Heart left ventricle (tissue), 16 donors: ENCODE results near the gene AP3B1. TPM values are rescaled to one million over a fixed set of nuclear protein-coding genes. Genes with fewer than 3 reads are reported as not detected.

ENCODE experiments used
- ATAC-seq, 4 donors: fragments of 200-7000 bp; cut with Tn5 transposase; one replicate each; pipeline ENCODE4 v1.9.1; 2020 to 2022; ENCODE audit warnings: moderate library complexity in 4 of 4, mild to moderate bottlenecking in 3 of 4, moderate number of reproducible peaks in 1 of 4
- DNase-seq, 5 donors: peaks; one replicate each; pipeline ENCODE4 v3.0.0-alpha.2; 2020
- H3K27ac ChIP-seq, 12 donors: fragments of 200-600 bp; sonication (generic) in 4 of 12; one replicate each; pipeline versions ENCODE4 v1.5.0 to v1.8.0; 2016 to 2022; ENCODE audit warnings: mild to moderate bottlenecking in 2 of 12
- H3K27me3 ChIP-seq, 9 donors: fragments of 200-600 bp; sonication (generic) in 2 of 9; one replicate each; pipeline versions ENCODE4 v1.5.1 to v1.8.0; 2016 to 2022; ENCODE audit warnings: mild to moderate bottlenecking in 3 of 9
- H3K36me3 ChIP-seq, 9 donors: fragments of 200-600 bp; sonication (generic) in 2 of 9; one replicate each; pipeline versions ENCODE4 v1.5.0 to v1.8.0; 2018 to 2022; ENCODE audit warnings: mild to moderate bottlenecking in 2 of 9
- H3K4me1 ChIP-seq, 12 donors: fragments of 200-600 bp; sonication (generic) in 4 of 12; one replicate each; pipeline versions ENCODE4 v1.5.0 to v1.8.0; 2016 to 2022; ENCODE audit warnings: mild to moderate bottlenecking in 3 of 12
- H3K4me3 ChIP-seq, 12 donors: fragments of 200-600 bp; sonication (generic) in 4 of 12; one replicate each; pipeline versions ENCODE4 v1.5.0 to v1.8.0; 2017 to 2022; ENCODE audit warnings: mild to moderate bottlenecking in 9 of 12, moderate library complexity in 4 of 12
- H3K9me3 ChIP-seq, 12 donors: fragments of 200-600 bp; sonication (generic) in 4 of 12; one replicate each; pipeline versions ENCODE4 v1.5.0 to v1.8.0; 2016 to 2022; ENCODE audit warnings: mild to moderate bottlenecking in 1 of 12
- CTCF ChIP-seq, 12 donors: fragments of 200-600 bp; sonication (generic) in 4 of 12; IDR thresholded peaks; one replicate each; pipeline versions ENCODE4 v1.5.0 to v1.8.0; 2018 to 2022; ENCODE audit warnings: antibody characterized with exemption in 12 of 12, mild to moderate bottlenecking in 5 of 12
- POLR2A ChIP-seq, 2 donors: fragments of 450-650 bp; IDR thresholded peaks; one replicate each; pipeline ENCODE4 v1.6.1; 2017; ENCODE audit warnings: antibody characterized with exemption in 2 of 2, mild to moderate bottlenecking in 2 of 2, moderate library complexity in 2 of 2
- WGBS, 4 donors: extraction: QIAGEN DNeasy Blood & Tissue Kit in 2 of 4; methylation state at CpG; one replicate each; pipeline versions ENCODE4 v1.1.5 to v1.1.7; 2013 to 2018; 5-methylcytosine and 5-hydroxymethylcytosine counted together
- intact Hi-C, 10 donors: fragments of 100-400 bp; cut with DNase I; formaldehyde crosslinking; loops; one replicate each; pipeline versions ENCODE4 v1.11.1 to v1.14.2; 2022
- polyA plus RNA-seq, 2 donors: library from polyadenylated mRNA; stranded (reverse); fragments of 200-250 nt; gene quantifications; one replicate each; pipeline ENCODE4 v1.2.3, GENCODE V29; 2013
- total RNA-seq, 9 donors: library from RNA; depleted of rRNA in 2 of 9; stranded (reverse); fragments of >200 nt in 2 of 9; fragmentation: NEBNext Ultra II Directional in 3 of 9; extraction: Animal tissue kit (Norgen Biotek cat#: 25700) in 3 of 9; gene quantifications; one replicate each; pipeline versions ENCODE4 v1.1.0 to v1.2.4, GENCODE V29; 2016 to 2023
- donor health status: ischemic (EF 13 %, LVEDD 7.1; RV severe dilation, severe dysfunction).
- donor health status: healthy with polysubstance abuse.
- donor health status: DM: no; HTN: yes; CAD: no.
- donor health status: DM: no; HTN: no; CAD: no.
- donor health status: ischemic (EF 25% LVEDD 6.9; RV normal size, moderate dysfunction).
- donor health status: ischemic (EF 25% LVEDD 5.7; RV mildly dilated, moderate dysfunction).
- donor health status: healthy.
- donor health status: DM: yes; HTN: yes; CAD: no.
- donor health status: ischemic (EF 35%, LVEDD 5.7; RV mildly dilated, moderate dysfunction).
- donor health status: nonischemic (EF 11% LVEDD 7.7; RV severe dilation, severe dysfunction).
- donor health status: DM: yes; HTN: yes; CAD: no.
- donor health status: PGD.
- donor health status: ischemic (EF 29% LVEDD 5.4; RV normal size, mild dysfunction).
- donor health status: nonischemic (EF 23%, LVEDD 6.1; RV moderate dilation, normal function).

AP3B1 gene
- total and polyA plus RNA-seq, 11 donors, result 14.4 to 33.7 (median 25.2) TPM

- ATAC-seq, result no peak
- H3K9me3 ChIP-seq, result no peaks in the 10 kb centered on the region
- H3K4me1 ChIP-seq, result peaks cover 0 to 43% (median 7%) of the 10 kb centered on the region in 12 donors
- no peak for TF ChIP-seq CTCF (IDR thresholded peaks at IDR 0.05)
- no peak for TF ChIP-seq POLR2A (IDR thresholded peaks at IDR 0.05)
- no peaks in the 10 kb centered on the region for H3K27me3 ChIP-seq
- H3K27ac ChIP-seq, result no peak overlapping the region
- intact Hi-C loops, result no loop called here
- H3K4me3 ChIP-seq, result no peak overlapping the region
- H3K36me3 ChIP-seq, result no peaks in the 10 kb centered on the region
- no peak for DNase-seq
These were observed 7.3 kb downstream of the AP3B1 start for GRCh38 chr5:78287169-78287568.

- Histone ChIP-seq H3K4me1 (peaks cover 0 to 41% (median 4%) of the 10 kb centered on the region in 12 donors), H3K9me3 (no peaks in the 10 kb centered on the region), H3K4me3 (no peak overlapping the region), H3K27me3 (no peaks in the 10 kb centered on the region), H3K36me3 (no peaks in the 10 kb centered on the region), H3K27ac (no peak overlapping the region)
- intact Hi-C loops, result no loop called here
- 80 to 95% (median 93%) methylated on average over 1 of the region's 1 CpG for WGBS, 4 donors
- DNase-seq (no peak), ATAC-seq (no peak)
- TF ChIP-seq CTCF (IDR thresholded peaks at IDR 0.05), result no peak
- no peak for TF ChIP-seq POLR2A (IDR thresholded peaks at IDR 0.05)
These were observed 8.2 kb downstream of the AP3B1 start for GRCh38 chr5:78286290-78286689.

- 89 to 97% (median 93%) methylated on average over 1 of the region's 1 CpG for WGBS, 4 donors
- no peaks in the 10 kb centered on the region for H3K36me3 ChIP-seq
- intact Hi-C loops, result no loop called here
- ATAC-seq (no peak), DNase-seq (no peak)
- H3K4me1 ChIP-seq, result peaks cover 0 to 30% (median 7%) of the 10 kb centered on the region in 12 donors
- H3K4me3 ChIP-seq, result no peak overlapping the region
- H3K27ac ChIP-seq, result no peak overlapping the region
- H3K9me3 ChIP-seq, result no peaks in the 10 kb centered on the region
- TF ChIP-seq CTCF (IDR thresholded peaks at IDR 0.05) (no peak), POLR2A (IDR thresholded peaks at IDR 0.05) (no peak)
- no peaks in the 10 kb centered on the region for H3K27me3 ChIP-seq
These were observed 10.7 kb downstream of the AP3B1 start for GRCh38 chr5:78283802-78284201.

GRCh38 chr5:78283105-78283504, 11.4 kb downstream of the AP3B1 start:
- intact Hi-C loops, result no loop called here
- no peaks in the 10 kb centered on the region for H3K9me3 ChIP-seq
- ATAC-seq, result no peak
- no peak for DNase-seq
- 93 to 97% (median 94%) methylated on average over 4 of the region's 4 CpGs for WGBS, 4 donors
- H3K27me3 ChIP-seq, result no peaks in the 10 kb centered on the region
- H3K36me3 ChIP-seq, result no peaks in the 10 kb centered on the region
- TF ChIP-seq CTCF (IDR thresholded peaks at IDR 0.05) (no peak), POLR2A (IDR thresholded peaks at IDR 0.05) (no peak)
- no peak overlapping the region for H3K4me3 ChIP-seq
- no peak overlapping the region for H3K27ac ChIP-seq
- H3K4me1 ChIP-seq, result peaks cover 0 to 25% (median 7%) of the 10 kb centered on the region in 12 donors
